DND-41 (cell line): ENCODE measurements around the gene METAP1D.

Experiments used
- ATAC-seq: fragments of 200-7000 bp; cut with Tn5 transposase; 3 replicates; pipeline ENCODE4 v1.9.1; 2021; ENCODE audit warnings: low read depth; ENCODE audit not compliant: insufficient read depth
- DNase-seq: peaks from one replicate; pipeline ENCODE4 v3.0.0-alpha.2; 2020
- H2AFZ ChIP-seq: 2 replicates; pipeline ENCODE4 v1.6.0; 2012; ENCODE audit warnings: low read depth, low read length
- H3K27ac ChIP-seq: 2 replicates; pipeline ENCODE4 v1.5.1; 2012; ENCODE audit warnings: low read length, inconsistent platforms
- H3K27me3 ChIP-seq: fragments of 200-600 bp; sonication (generic); 2 replicates; pipeline ENCODE4 v1.6.0; 2012; ENCODE audit warnings: low read length, mild to moderate bottlenecking, inconsistent platforms; ENCODE audit not compliant: insufficient read depth, poor library complexity
- H3K36me3 ChIP-seq: 2 replicates; pipeline ENCODE4 v1.5.1; 2012; ENCODE audit warnings: low read length, inconsistent platforms; ENCODE audit not compliant: insufficient read depth
- H3K4me1 ChIP-seq: 2 replicates; pipeline ENCODE4 v1.5.1; 2012; ENCODE audit warnings: mild to moderate bottlenecking, low read length; ENCODE audit not compliant: insufficient read depth
- H3K4me2 ChIP-seq: 2 replicates; pipeline ENCODE4 v1.6.0; 2012; ENCODE audit warnings: mild to moderate bottlenecking, moderate library complexity, low read length, inconsistent platforms; ENCODE audit not compliant: insufficient read depth
- H3K4me3 ChIP-seq, 2 experiments: fragments of 200-600 bp in 1 of 2; shearing (Covaris generic) in 1 of 2; 2 replicates each; pipeline ENCODE4 v1.5.1; 2012 to 2016; ENCODE audit warnings: inconsistent platforms in 2 of 2, low read length in 2 of 2, mild to moderate bottlenecking in 2 of 2, low read depth in 1 of 2, moderate library complexity in 1 of 2
- H3K79me2 ChIP-seq: 2 replicates; pipeline ENCODE4 v1.6.0; 2012; ENCODE audit warnings: low read length, inconsistent platforms; ENCODE audit not compliant: insufficient read depth
- H3K9ac ChIP-seq: 2 replicates; pipeline ENCODE4 v1.6.0; 2012; ENCODE audit warnings: low read depth, mild to moderate bottlenecking, inconsistent platforms, low read length, moderate library complexity
- H3K9me3 ChIP-seq: 2 replicates; pipeline ENCODE4 v1.5.1; 2012; ENCODE audit warnings: low read length, moderate library complexity, mild to moderate bottlenecking, inconsistent platforms; ENCODE audit not compliant: insufficient read depth, severe bottlenecking
- H4K20me1 ChIP-seq: 2 replicates; pipeline ENCODE4 v1.6.0; 2012; ENCODE audit warnings: low read length; ENCODE audit not compliant: insufficient read depth
- CTCF ChIP-seq: IDR thresholded peaks from 2 replicates; pipeline ENCODE4 v1.5.1; 2012; ENCODE audit warnings: borderline replicate concordance, low read length, moderate library complexity, mild to moderate bottlenecking; ENCODE audit not compliant: poor library complexity, severe bottlenecking; ENCODE audit errors: extremely low read depth
- EZH2 ChIP-seq: IDR thresholded peaks from 3 replicates; pipeline ENCODE4 v1.6.1; 2012; ENCODE audit warnings: borderline replicate concordance, low read depth, mild to moderate bottlenecking, moderate library complexity, low read length, inconsistent platforms; ENCODE audit not compliant: severe bottlenecking

METAP1D gene

GRCh38 chr2:172093416-172094293 lies 93.9 kb downstream of the METAP1D start:
- Histone ChIP-seq H3K4me3 (no peak overlapping the region), H3K9me3 (no peaks in the 10 kb centered on the region), H3K4me2 (no peak overlapping the region), H4K20me1 (peaks cover 5% of the 10 kb centered on the region; the same call in 1 of the 2 replicates), H3K79me2 (no peaks in the 10 kb centered on the region), H3K4me1 (peaks cover 27% of the 10 kb centered on the region), H2AFZ (no peak overlapping the region), H3K9ac (no peak overlapping the region), H3K36me3 (0 out of 2 replicates have a peak, but pooled peaks cover under 1% of the 10 kb centered on the region), H3K27me3 (peaks cover 45% of the 10 kb centered on the region), H3K27ac (no peak overlapping the region)
- DNase-seq (no peak), ATAC-seq (no peak)
- TF ChIP-seq CTCF (no peak), EZH2 (no peak)

- Histone ChIP-seq H3K36me3 (no peaks in the 10 kb centered on the region), H3K4me2 (peak overlapping the region; percentile 82), H3K27ac (no peak overlapping the region), H3K9ac (no peak overlapping the region; the same call in 1 of the 2 replicates), H3K79me2 (no peaks in the 10 kb centered on the region), H3K4me3 (peak overlapping the region in 1 of 2 experiments; percentile 52; a peak in 2 of 4 replicates), H3K4me1 (peaks cover 27% of the 10 kb centered on the region), H2AFZ (0 out of 2 replicates have a peak overlapping the region, but pooled peaks have one; percentile 62), H3K27me3 (peaks cover 45% of the 10 kb centered on the region), H3K9me3 (no peaks in the 10 kb centered on the region), H4K20me1 (peaks cover 5% of the 10 kb centered on the region; the same call in 1 of the 2 replicates)
- ATAC-seq (no peak), DNase-seq (no peak)
- TF ChIP-seq CTCF (no peak), EZH2 (no peak)
These were observed 94.8 kb downstream of the METAP1D start for GRCh38 chr2:172094294-172095145.

GRCh38 chr2:172095146-172095904 lies 95.6 kb downstream of the METAP1D start:
- H3K4me1 ChIP-seq: peaks cover 27% of the 10 kb centered on the region
- peak overlapping the region; percentile 82 for H3K4me2 ChIP-seq
- peak overlapping the region; percentile 23 to 52; a peak in 3 of 4 replicates for H3K4me3 ChIP-seq
- DNase-seq (peak; percentile 77), ATAC-seq (peak; percentile 76)
- H2AFZ ChIP-seq: peak overlapping the region; percentile 62
- no peak overlapping the region for H3K27ac ChIP-seq
- peaks cover 5% of the 10 kb centered on the region; the same call in 1 of the 2 replicates for H4K20me1 ChIP-seq
- H3K79me2 ChIP-seq: no peaks in the 10 kb centered on the region
- peak overlapping the region; percentile 46 for H3K9ac ChIP-seq
- no peaks in the 10 kb centered on the region for H3K36me3 ChIP-seq
- peaks cover 45% of the 10 kb centered on the region for H3K27me3 ChIP-seq
- peak; percentile 78 for TF ChIP-seq EZH2
- no peak for TF ChIP-seq CTCF
- no peaks in the 10 kb centered on the region for H3K9me3 ChIP-seq
